HFFc6 (cell line): Measurements from ENCODE around the gene CD200R1L. TPM values are rescaled to one million over a fixed set of nuclear protein-coding genes. Genes with fewer than 3 reads are reported as not detected.

Source experiments
- DNase-seq: peaks from one replicate; pipeline ENCODE4 v3.0.0-alpha.2; 2018
- H3K27ac Mint-ChIP-seq: 2 replicates; pipeline ENCODE4 v1.8.0; 2020; ENCODE audit warnings: mild to moderate bottlenecking, mixed read lengths
- H3K27me3 Mint-ChIP-seq: 2 replicates; pipeline ENCODE4 v1.8.0; 2021; ENCODE audit warnings: mild to moderate bottlenecking, moderate library complexity, mixed read lengths; ENCODE audit not compliant: insufficient read depth
- H3K36me3 Mint-ChIP-seq: 2 replicates; pipeline ENCODE4 v1.8.0; 2021; ENCODE audit warnings: low read depth, mixed read lengths
- H3K4me1 Mint-ChIP-seq: 2 replicates; pipeline ENCODE4 v1.8.0; 2020; ENCODE audit warnings: low read depth, mixed read lengths
- H3K4me3 Mint-ChIP-seq: 2 replicates; pipeline ENCODE4 v1.8.0; 2020; ENCODE audit warnings: mild to moderate bottlenecking, moderate library complexity, mixed read lengths
- H3K9me3 Mint-ChIP-seq: 2 replicates; pipeline ENCODE4 v1.8.0; 2020; ENCODE audit warnings: mild to moderate bottlenecking, mixed read lengths
- CTCF ChIP-seq: fragments of 200-600 bp; sonication (generic); IDR thresholded peaks from 2 replicates; pipeline ENCODE4 v1.5.0; 2021; ENCODE audit warnings: antibody characterized with exemption, mild to moderate bottlenecking
- total RNA-seq, 6 experiments: library from RNA; stranded (reverse); fragmentation: NEBNext Ultra II Directional; extraction: Animal tissue kit (Norgen Biotek cat#: 25700); gene quantifications; 2 replicates in 1 of 6; 3 replicates in 5 of 6; pipeline ENCODE4 v1.2.3, GENCODE V29; 2021

The CD200R1L gene
- total RNA-seq, 6 experiments from 2014 or later = not detected

GRCh38 chr3:112770951-112771350, 75.7 kb downstream of the CD200R1L start:
- no peak for DNase-seq
- Mint-ChIP-seq H3K4me3 (no peak overlapping the region), H3K9me3 (no peaks in the 10 kb centered on the region), H3K27ac (peak overlapping the region; percentile 93), H3K4me1 (peaks cover 51% of the 10 kb centered on the region), H3K36me3 (no peaks in the 10 kb centered on the region), H3K27me3 (no peaks in the 10 kb centered on the region)
- no peak for TF ChIP-seq CTCF

- Mint-ChIP-seq H3K4me3 (peak overlapping the region; percentile 50), H3K9me3 (no peaks in the 10 kb centered on the region), H3K36me3 (no peaks in the 10 kb centered on the region), H3K27me3 (no peaks in the 10 kb centered on the region), H3K4me1 (peaks cover 43% of the 10 kb centered on the region), H3K27ac (peak overlapping the region; percentile 93)
- peak; percentile 64 for DNase-seq
- TF ChIP-seq CTCF = no peak
Measured at GRCh38 chr3:112770032-112770626, 76.5 kb downstream of the CD200R1L start.

GRCh38 chr3:112769286-112769978, 77.2 kb downstream of the CD200R1L start:
- H3K27me3 Mint-ChIP-seq = no peaks in the 10 kb centered on the region

GRCh38 chr3:112767777-112768176, 78.9 kb downstream of the CD200R1L start:
- TF ChIP-seq CTCF = no peak
- no peak overlapping the region for H3K27ac Mint-ChIP-seq
- H3K27me3 Mint-ChIP-seq = no peaks in the 10 kb centered on the region
- H3K36me3 Mint-ChIP-seq = no peaks in the 10 kb centered on the region
- no peak overlapping the region for H3K4me3 Mint-ChIP-seq
- H3K4me1 Mint-ChIP-seq = peaks cover 28% of the 10 kb centered on the region
- DNase-seq = no peak
- no peaks in the 10 kb centered on the region for H3K9me3 Mint-ChIP-seq

More at GRCh38 chr3:112769286-112769978, 77.2 kb downstream of the CD200R1L start:
- DNase-seq = peak; percentile 56
- Mint-ChIP-seq H3K9me3 (no peaks in the 10 kb centered on the region), H3K27ac (peak overlapping the region; percentile 93), H3K36me3 (no peaks in the 10 kb centered on the region), H3K4me1 (peaks cover 36% of the 10 kb centered on the region), H3K4me3 (peak overlapping the region; percentile 50)
- TF ChIP-seq CTCF = no peak

- Mint-ChIP-seq H3K4me3 (no peak overlapping the region), H3K27ac (no peak overlapping the region), H3K27me3 (no peaks in the 10 kb centered on the region), H3K36me3 (no peaks in the 10 kb centered on the region), H3K4me1 (peaks cover 28% of the 10 kb centered on the region), H3K9me3 (no peaks in the 10 kb centered on the region)
- no peak for TF ChIP-seq CTCF
- no peak for DNase-seq
Measured at GRCh38 chr3:112767177-112767576, 79.5 kb downstream of the CD200R1L start.

Other genes starting within 250 kb of the CD200R1L start
- gene CCDC80, start 205.7 kb downstream of the CD200R1L start, total RNA-seq = 100 to 1,000 TPM; 326 to 388 (median 358) TPM
- gene CD200R1, start 128.2 kb upstream of the CD200R1L start, total RNA-seq = not detected
- gene GTPBP8, start 144.1 kb upstream of the CD200R1L start, total RNA-seq = 10 to 100 TPM; 12.3 to 16.8 (median 14.8) TPM